MM.1S (cell line): Measurements from ENCODE around the gene MSL2.

ENCODE experiments used
- CTCF ChIP-seq: fragments of 300-600 bp; sonication (generic); IDR thresholded peaks from 2 replicates; pipeline ENCODE4 v1.5.1; 2016; ENCODE audit warnings: antibody characterized with exemption, low read length, mixed read lengths
- EZH2 ChIP-seq: fragments of 300-600 bp; sonication (generic); optimal IDR thresholded peaks from 2 replicates; pipeline ENCODE3; 2017; ENCODE audit warnings: low read depth, mild to moderate bottlenecking, antibody characterized with exemption, low read length, mixed read lengths
- EZH2phosphoT487 ChIP-seq: fragments of 300-600 bp; sonication (generic); IDR thresholded peaks from 2 replicates; pipeline ENCODE4 v1.6.1; 2018; ENCODE audit warnings: antibody characterized with exemption, low read length

- TF ChIP-seq CTCF, result no peak
- no peak for TF ChIP-seq EZH2
- no peak for TF ChIP-seq EZH2phosphoT487
Observed at GRCh38 chr3:136209921-136210320, 13.8 kb upstream of the MSL2 start.
